ENCODE results near the gene CERKL.
A peak's percentile ranks its signal among the peaks of the same experiment; 100 is the strongest.

The CERKL gene

DNA sequence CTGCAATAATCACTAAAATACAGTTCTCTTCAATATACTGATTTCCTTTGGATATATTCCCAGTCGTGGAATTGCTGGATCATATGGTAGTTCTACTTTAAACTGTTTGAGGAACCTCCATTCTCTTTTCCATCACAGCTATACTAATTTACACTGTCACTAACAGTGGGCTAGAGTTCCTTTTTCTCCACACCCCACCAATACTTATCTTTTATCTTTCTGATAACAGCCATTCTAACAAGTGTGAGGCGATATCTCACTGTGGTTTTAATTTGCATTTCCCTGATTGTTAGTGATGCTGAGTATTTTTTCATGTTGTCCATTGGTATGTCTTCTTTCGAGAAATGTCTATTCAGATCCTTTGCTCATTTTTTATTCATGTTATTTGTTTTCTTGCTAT, 68.4 kb downstream of the CERKL start:
- no peaks in the 10 kb centered on the region for H3K36me3 ChIP-seq (replicated peaks)
- in situ Hi-C loops (cut with HindIII; ENCODE audit: low pct_ligation_motif_present, low sequenced_read_pairs) = no loop called here
- TF ChIP-seq, protein P1, sequence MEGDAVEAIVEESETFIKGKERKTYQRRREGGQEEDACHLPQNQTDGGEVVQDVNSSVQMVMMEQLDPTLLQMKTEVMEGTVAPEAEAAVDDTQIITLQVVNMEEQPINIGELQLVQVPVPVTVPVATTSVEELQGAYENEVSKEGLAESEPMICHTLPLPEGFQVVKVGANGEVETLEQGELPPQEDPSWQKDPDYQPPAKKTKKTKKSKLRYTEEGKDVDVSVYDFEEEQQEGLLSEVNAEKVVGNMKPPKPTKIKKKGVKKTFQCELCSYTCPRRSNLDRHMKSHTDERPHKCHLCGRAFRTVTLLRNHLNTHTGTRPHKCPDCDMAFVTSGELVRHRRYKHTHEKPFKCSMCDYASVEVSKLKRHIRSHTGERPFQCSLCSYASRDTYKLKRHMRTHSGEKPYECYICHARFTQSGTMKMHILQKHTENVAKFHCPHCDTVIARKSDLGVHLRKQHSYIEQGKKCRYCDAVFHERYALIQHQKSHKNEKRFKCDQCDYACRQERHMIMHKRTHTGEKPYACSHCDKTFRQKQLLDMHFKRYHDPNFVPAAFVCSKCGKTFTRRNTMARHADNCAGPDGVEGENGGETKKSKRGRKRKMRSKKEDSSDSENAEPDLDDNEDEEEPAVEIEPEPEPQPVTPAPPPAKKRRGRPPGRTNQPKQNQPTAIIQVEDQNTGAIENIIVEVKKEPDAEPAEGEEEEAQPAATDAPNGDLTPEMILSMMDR (IDR thresholded peaks at IDR 0.05; ENCODE audit: low read depth, low read length, missing control alignments) = no peak
- no peak for DNase-seq
- H3K4me3 ChIP-seq (ENCODE audit: low read depth, low read length) = no peak overlapping the region
- no peaks in the 10 kb centered on the region for H3K27me3 ChIP-seq (replicated peaks)
- H3K27ac ChIP-seq = no peak overlapping the region

GRCh38 chr2:181586569-181587081, 70.3 kb downstream of the CERKL start:
- in situ Hi-C loops (cut with HindIII; ENCODE audit: low pct_ligation_motif_present, low sequenced_read_pairs) = no loop called here
- TF ChIP-seq, protein P1 (IDR thresholded peaks at IDR 0.05; ENCODE audit: low read depth, low read length, missing control alignments) = no peak
- H3K27me3 ChIP-seq (replicated peaks) = no peaks in the 10 kb centered on the region
- no peak overlapping the region for H3K4me3 ChIP-seq (ENCODE audit: low read depth, low read length)
- DNase-seq = no peak
- no peak overlapping the region for H3K27ac ChIP-seq
- no peaks in the 10 kb centered on the region for H3K36me3 ChIP-seq (replicated peaks)

DNA sequence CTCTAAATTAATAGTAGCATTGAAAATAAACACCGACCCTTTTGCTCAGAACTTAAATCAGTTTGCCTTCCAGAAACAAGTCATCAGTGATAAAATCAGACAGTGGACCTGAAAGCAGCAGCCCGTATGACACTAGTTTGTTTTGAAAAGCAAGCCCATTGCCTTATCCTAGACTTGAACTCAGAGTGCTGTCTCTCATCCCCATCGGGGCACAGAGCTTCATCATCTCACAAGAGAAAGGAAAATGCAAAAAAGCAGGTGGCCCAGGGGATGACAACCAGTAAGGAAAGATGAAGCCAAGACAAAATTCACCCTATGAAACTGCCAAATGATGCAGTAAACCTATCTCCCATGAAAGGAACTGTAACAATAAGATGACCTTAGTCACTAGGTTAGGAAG, 71.2 kb downstream of the CERKL start:
- no peak overlapping the region for H3K4me3 ChIP-seq (ENCODE audit: low read depth, low read length)
- H3K27me3 ChIP-seq (replicated peaks) = no peaks in the 10 kb centered on the region
- in situ Hi-C loops (cut with HindIII; ENCODE audit: low pct_ligation_motif_present, low sequenced_read_pairs) = no loop called here
- TF ChIP-seq, protein P1 (IDR thresholded peaks at IDR 0.05; ENCODE audit: low read depth, low read length, missing control alignments) = no peak
- no peak overlapping the region for H3K27ac ChIP-seq
- H3K36me3 ChIP-seq (replicated peaks) = no peaks in the 10 kb centered on the region
- DNase-seq = no peak

- no peaks in the 10 kb centered on the region for H3K27me3 ChIP-seq (replicated peaks)
- in situ Hi-C loops (cut with HindIII; ENCODE audit: low pct_ligation_motif_present, low sequenced_read_pairs) = no loop called here
- H3K4me3 ChIP-seq (ENCODE audit: low read depth, low read length) = no peak overlapping the region
- TF ChIP-seq, protein P1 (IDR thresholded peaks at IDR 0.05; ENCODE audit: low read depth, low read length, missing control alignments) = peak; percentile 36
- no peak for DNase-seq
- H3K27ac ChIP-seq = no peak overlapping the region
- no peaks in the 10 kb centered on the region for H3K36me3 ChIP-seq (replicated peaks)
These were observed 75.4 kb downstream of the CERKL start for GRCh38 chr2:181581534-181581933.

DNA sequence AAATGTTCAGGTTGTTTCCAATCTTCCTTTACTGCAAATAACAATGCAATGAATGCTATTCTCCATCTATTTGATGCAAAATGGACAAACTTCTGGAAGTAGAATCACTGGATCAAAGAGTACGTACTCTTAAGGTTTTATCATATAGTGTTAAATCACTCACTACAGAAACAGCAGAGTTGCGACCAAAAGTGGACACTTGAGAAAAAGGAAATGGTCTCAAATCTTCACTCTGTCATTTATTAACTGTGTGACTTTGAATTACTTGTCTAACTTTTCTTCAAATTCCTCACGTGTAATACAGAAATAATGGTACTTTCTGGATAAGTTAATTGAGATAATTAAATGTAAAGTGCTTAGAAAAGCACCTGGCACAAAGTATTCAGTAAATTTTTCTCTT, 78.1 kb downstream of the CERKL start:
- in situ Hi-C loops (cut with HindIII; ENCODE audit: low pct_ligation_motif_present, low sequenced_read_pairs) = no loop called here
- no peaks in the 10 kb centered on the region for H3K36me3 ChIP-seq (replicated peaks)
- no peak overlapping the region for H3K4me3 ChIP-seq (ENCODE audit: low read depth, low read length)
- no peaks in the 10 kb centered on the region for H3K27me3 ChIP-seq (replicated peaks)
- TF ChIP-seq, protein P1 (IDR thresholded peaks at IDR 0.05; ENCODE audit: low read depth, low read length, missing control alignments) = no peak
- no peak overlapping the region for H3K27ac ChIP-seq
- DNase-seq = no peak

GRCh38 chr2:181576431-181576830, 80.5 kb downstream of the CERKL start:
- TF ChIP-seq, protein P1 (IDR thresholded peaks at IDR 0.05; ENCODE audit: low read depth, low read length, missing control alignments) = no peak
- Histone ChIP-seq H3K27ac (no peak overlapping the region), H3K36me3 (replicated peaks) (no peaks in the 10 kb centered on the region), H3K4me3 (ENCODE audit: low read depth, low read length) (no peak overlapping the region), H3K27me3 (replicated peaks) (no peaks in the 10 kb centered on the region)
- DNase-seq = no peak
- in situ Hi-C loops (cut with HindIII; ENCODE audit: low pct_ligation_motif_present, low sequenced_read_pairs) = no loop called here
